GM18517 (cell line): ENCODE data around the gene PRAC1.

Experiments
- ATAC-seq: cut with Tn5 transposase; IDR thresholded peaks from one replicate; pipeline ENCODE4 v1.9.1; 2021; ENCODE audit warnings: mild to moderate bottlenecking, moderate library complexity; ENCODE audit not compliant: unreplicated experiment

PRAC1 gene

DNA sequence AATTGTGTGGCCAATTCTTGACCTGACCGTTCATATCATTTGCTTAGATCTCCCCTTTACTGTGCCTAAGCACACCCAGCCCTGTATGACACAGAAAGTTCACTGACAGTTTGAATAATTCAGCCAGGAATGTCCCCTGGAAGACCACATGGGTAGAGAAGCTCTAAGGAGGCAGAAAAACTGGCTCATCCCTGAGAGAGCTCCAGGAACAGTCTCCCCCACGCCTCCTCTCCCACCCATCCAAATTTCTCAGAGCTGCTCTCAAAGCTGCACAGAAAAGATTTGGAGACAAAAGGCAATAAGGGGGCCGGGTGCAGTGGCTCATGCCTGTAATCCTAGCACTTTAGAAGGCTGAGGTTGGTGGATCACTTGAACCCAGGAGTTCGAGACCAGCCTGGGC is 11.2 kb downstream of the PRAC1 start:
- ATAC-seq: no peak

DNA sequence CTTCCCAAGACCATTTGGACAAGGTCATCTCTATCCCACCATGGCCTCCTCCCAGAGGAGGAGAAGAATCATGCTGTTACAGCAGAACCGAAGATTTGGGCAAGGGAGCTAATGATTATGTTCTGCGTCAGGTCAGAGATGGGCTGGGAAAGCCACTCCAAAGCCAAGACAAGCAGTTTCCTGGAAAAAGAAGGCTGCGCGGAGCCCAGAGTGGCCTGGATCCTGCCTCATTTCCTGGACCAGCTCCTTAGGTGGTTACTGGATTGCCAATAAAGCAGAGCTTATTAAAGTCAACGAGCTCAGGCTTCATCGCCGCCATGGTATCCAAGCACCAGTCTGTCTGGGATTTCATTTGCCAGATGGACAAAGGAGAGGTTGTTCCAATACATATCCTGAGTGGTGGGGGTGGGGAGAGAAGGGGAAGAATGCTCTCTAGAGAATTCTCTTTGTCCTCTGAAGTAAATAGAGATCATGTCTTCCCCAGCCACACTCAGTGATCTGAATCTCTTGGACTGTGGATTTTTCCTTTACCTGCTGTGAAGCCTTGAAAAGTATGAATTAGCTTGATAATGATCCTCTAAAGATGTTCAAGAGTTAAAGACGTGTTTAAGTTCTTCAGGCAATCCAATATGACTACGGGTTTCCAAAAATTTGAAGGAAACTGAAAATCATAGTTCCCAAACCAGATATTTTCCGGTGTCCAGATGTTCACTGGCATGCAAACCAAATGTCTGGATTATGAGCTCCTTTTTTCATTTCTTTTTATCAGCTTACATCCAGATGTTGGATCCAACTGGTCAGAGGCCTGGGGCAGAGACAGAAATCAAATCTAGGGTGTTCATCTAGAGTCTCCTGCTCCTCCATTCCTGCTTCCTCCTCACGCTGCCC is 17.7 kb downstream of the PRAC1 start:
- ATAC-seq: no peak

DNA sequence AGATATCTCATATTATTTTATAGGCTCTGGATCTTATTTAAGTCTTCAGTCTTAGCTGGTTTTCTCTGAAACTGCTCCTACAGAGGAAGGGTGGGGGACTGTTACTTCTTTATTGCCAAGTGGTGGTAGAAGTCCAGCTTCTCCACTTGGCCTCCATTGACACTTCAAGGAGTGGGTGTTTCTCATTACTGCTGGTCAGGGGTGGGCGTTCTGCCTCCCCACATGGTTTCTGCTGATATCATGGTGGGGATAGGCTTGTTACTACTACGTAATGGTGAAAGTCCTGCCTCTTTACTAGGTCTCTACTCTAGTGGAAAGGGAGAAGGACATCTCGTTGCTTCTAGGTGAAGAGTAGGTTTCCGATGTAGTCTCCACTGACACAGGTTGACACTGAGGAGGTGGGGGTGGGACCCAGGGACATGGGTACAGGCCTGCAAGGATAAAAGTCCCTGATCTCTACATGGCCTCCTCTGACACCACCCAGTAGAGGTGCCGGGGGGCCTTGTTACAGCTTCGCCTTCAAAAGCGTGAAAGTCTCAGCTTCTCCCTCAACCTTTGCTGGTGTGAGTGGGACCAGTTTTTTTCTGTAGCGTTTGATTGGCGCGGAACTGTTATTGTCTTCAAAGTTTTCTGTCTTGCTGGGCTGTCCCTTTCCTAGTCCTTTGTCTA is 20.3 kb downstream of the PRAC1 start:
- no peak for ATAC-seq

DNA sequence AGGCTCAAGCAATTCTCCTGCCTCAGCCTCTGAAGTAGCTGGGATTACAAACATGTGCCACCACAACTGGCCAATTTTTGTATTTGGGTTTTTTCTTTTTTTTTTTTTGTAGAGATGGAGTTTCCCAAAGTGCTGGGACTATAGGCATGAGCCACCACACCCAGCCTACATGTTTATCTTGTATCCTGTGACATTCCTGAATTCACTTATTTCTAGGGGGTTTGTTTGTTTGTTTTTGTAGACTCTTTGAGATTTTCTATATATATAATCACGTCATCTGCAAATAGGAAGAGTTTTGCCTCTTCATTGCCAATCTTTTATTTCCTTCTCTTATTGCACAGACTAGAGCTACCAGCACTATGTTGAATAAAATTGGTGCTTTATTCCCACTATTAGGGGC is 29.1 kb downstream of the PRAC1 start:
- ATAC-seq: no peak

DNA sequence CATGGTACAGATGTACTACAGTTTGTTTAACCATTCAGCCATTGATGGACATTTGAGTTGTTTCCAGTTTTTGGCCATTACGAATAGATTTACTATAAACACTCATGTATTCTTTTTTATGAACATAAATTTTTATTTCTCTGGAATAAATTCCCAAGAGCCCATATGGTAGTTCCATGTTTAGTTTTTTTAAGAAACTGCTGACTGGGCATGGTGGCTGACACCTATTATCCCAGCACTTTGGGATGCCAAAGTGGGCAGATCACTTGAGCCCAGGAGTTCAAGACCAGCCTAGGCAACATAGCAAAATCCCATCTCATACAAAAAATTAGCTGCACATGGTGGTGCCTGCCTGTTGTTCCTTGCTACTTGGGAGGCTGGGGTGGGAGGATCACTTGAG is 30.3 kb downstream of the PRAC1 start:
- ATAC-seq: no peak

DNA sequence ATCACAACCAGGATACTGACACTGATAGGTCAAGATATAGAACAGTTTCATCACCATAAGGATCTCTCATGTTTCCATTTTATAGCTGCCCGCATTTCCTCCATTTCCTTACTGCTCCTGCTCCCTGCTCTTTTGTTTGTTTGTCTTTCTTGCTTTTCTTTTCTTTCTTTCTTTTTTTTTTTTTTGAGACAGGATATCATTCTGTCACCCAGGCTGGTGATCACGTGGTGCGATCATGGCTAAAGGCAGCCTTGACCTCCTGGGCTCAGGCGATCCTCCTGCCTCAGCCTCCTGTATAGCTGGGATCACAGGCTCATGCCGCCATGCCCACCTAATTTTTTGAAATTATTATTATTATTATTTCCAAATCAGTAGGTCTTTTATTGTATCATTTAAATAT is 31.7 kb downstream of the PRAC1 start:
- ATAC-seq: no peak

DNA sequence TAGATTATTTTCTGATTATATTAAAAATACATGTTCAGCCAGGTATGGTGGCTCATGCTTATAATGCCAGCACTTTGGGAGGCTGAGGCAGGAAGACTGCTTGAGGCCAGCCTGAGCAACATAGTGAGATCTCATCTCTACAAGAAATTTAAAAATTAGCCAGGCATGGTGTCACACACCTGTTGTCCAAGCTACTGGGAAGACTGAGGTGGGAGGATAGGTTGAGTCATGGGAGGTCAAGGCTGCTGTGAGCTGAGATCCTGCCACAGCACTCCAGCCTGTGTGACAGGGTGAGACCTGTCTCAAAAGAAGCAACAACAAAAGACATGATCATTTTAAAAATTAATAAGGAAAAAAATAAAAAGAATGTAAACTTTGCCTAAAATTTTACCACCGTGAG is 40.7 kb downstream of the PRAC1 start:
- ATAC-seq: no peak

DNA sequence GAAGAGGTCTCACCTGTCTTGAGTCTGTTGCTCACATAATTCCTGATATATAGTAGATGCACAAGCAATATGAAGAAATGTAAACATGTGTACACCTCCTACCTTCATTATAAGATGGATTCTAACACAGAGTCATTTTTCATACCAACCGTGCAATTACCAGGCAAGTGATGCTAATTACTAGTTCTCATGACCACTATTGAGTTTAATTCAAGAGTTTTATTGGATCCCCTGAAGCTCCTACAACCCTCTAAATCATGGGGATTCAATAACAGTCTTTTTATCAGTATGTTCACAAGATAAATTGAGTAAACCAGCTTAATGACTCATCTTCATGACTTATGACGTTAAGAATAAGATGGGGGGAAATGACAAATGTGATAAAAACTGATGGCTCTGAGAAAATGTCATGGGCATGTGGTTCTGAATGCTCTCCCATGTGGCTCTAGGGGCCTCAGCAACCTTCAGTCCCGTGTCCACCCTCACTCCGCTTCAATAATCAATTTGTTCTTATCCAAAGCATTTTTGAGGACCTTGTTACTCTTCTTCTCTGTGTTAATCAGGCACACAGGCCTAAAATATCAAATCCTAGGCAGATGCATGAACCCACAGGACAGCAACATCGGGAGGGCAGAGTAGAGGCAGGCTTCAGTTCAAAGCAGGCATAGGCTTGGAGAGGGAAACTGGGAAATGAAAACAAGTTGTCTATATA is 42.8 kb downstream of the PRAC1 start:
- ATAC-seq: no peak

DNA sequence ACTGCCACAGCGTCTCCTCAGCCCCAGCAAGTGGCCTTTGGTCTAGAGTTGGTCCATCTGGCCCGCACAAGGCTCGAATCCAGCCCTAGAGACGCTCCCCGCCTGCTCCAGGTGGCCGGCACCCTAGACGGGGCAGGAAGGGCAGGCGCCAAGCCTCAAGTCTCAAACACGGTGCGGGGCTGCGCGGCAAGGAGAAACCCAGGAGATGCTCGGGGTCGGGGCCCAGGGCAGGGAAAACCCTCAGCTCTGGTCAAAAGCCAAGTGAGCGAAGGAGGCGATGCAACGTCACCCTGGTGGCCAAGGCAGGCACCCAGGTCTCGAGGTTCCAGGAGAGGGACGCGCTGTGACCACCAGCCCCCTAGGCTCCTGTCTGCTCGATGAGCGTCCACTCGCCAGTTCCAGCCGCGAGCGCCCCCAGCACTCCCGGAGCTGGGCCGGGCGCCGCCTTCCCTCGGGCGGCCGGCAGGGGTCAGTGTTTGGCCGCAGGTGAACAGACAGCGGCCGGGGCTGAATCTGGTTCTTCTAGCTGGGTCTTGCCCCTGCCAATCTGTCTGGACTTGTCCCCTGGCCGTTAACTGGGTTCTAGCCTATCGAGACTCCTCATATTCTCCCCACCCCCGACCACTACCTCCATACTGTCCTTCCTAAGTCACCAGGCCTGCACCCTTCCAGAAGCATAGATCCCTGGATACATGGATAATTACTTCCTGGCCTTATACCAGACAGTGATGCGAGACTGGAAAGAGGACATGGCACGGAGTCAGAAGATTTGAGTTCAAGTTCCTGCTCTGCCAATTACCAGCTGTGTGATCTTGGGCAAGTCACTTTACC is 44.0 kb downstream of the PRAC1 start:
- ATAC-seq: no peak

DNA sequence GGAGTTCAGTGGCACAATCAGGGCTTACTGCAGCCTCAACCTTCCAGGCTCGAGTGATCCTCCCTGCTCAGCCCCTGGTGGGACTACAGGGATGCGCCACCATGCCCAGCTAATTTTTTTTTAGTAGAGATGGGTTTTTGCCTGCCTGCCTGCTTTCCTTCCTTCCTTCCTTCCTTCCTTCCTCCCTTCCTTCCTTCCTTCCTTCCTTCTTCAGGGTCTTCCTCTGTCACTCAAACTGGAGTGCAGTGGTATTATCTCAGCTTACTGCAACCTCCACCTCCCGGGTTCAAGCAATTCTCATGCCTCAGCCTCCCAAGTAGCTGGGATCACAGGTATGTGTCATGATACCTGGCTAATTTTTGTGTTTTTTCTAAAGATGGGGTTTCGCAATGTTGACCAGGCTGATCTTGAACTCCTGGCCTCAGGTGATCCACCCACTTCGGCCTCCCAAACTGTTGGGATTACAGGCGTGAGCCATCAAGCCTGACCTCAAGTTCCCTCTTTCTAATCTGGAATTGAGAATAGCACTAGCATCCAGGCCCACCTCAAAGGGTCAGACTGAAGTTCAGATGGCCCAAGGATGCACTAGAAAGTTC is 45.3 kb downstream of the PRAC1 start:
- no peak for ATAC-seq

DNA sequence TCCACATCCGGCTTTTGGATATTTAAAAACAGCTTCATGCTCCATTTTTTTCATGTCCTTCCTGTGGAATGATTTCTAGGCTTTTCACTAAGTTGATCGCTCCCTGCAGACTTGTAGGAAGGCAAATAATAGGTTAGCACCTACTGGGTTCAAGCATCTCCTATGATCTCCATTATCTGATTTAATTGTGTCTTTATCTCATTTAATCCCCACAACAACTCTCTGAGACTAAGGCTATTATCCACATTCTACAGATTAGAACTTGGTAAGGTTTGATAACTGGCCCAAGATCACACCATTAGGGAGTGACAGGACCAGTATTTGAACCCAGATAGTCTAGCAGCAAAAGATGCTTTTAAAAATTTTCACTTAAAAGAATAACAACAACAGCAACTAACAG is 50.0 kb downstream of the PRAC1 start:
- no peak for ATAC-seq
